ENCODE results near the gene KCNN4. TPM values are rescaled to one million over a fixed set of nuclear protein-coding genes. Genes with fewer than 3 reads are reported as not detected.
"Not testable (repeated sequence)": the region's sequence is repeated elsewhere in the genome, so short reads cannot be mapped to it uniquely, and the experiment has no call there.

KCNN4 gene
- total RNA-seq, 1 experiment from 2014 or later: 0.62 TPM

DNA sequence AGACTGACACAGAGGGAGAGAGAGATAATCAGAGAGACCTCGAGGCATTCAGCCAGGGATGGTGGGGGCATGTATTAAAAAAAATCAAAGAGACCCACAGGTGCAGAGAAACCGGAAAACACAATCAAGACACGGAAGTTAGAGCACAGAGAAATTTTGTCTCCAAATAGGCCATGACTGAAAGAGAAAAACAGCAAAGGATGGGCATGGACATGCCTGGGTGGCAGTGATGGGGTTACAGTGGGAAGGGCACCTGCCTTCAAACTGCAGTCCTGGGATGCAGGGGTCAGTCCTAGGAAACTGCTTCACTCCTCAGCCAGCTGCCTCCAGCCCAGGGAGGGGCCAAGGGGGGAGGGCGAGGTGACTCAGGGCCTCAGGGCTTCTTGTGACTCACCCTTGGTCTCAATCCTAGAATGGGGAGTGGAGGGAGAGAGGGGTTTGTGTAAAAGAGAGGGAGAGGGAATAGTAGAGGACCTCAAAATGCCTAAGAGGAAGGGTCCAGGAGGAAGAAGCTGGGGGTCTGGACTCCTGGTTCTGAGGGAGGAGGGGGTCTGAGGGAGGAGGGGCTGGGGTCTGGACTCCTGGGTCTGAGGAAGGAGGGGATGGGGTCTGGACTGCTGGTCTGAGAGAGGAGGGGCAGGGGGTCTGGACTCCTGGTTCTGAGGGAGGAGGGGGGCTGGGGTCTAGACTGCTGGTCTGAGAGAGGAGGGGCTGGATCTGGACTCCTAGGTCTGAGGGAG lies 3.6 kb upstream of the KCNN4 start:
- Histone ChIP-seq H3K36me3 (replicated peaks; ENCODE audit: control insufficient read depth, insufficient read depth, low read length) (no peaks in the 10 kb centered on the region), H3K27me3 (ENCODE audit: control insufficient read depth, insufficient read depth, low read length) (no peaks in the 10 kb centered on the region), H3K4me3 (ENCODE audit: insufficient read depth, low read depth, low read length) (no peak overlapping the region)
- peak; percentile 44 for DNase-seq

DNA sequence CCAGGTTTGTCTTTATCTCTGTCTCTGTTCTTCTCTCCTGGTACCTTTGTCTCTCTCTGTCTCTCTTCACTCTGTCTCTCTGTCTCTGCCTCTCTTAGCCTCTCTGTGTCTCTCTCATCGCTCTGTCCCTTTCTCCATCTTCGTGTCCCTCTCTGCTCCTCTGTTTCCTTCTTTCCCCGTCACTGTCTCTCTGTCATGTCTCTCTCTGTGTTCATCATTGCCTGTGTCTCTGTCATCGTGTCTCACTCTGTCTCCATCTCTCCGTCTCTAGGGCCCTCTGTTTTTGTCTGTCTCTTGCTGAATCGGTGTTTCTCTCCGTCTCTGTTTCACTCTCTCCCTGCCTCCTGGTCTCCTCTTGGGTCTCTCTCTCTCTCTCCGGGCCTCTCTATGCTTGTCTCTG lies 2.9 kb upstream of the KCNN4 start:
- Histone ChIP-seq H3K36me3 (replicated peaks; ENCODE audit: control insufficient read depth, insufficient read depth, low read length) (no peaks in the 10 kb centered on the region), H3K4me3 (ENCODE audit: insufficient read depth, low read depth, low read length) (no peak overlapping the region), H3K27me3 (ENCODE audit: control insufficient read depth, insufficient read depth, low read length) (no peaks in the 10 kb centered on the region)
- DNase-seq: no peak

- peak; percentile 38 for DNase-seq
- Histone ChIP-seq H3K4me3 (ENCODE audit: insufficient read depth, low read depth, low read length) (no peak overlapping the region), H3K27me3 (ENCODE audit: control insufficient read depth, insufficient read depth, low read length) (no peaks in the 10 kb centered on the region), H3K36me3 (replicated peaks; ENCODE audit: control insufficient read depth, insufficient read depth, low read length) (no peaks in the 10 kb centered on the region)
These were observed 2.0 kb upstream of the KCNN4 start for GRCh38 chr19:43782689-43783231.

- H3K36me3 ChIP-seq (replicated peaks; ENCODE audit: control insufficient read depth, insufficient read depth, low read length): no peaks in the 10 kb centered on the region
- no peaks in the 10 kb centered on the region for H3K27me3 ChIP-seq (ENCODE audit: control insufficient read depth, insufficient read depth, low read length)
- H3K4me3 ChIP-seq (ENCODE audit: insufficient read depth, low read depth, low read length): no peak overlapping the region
- no peak for DNase-seq
These were observed 1.5 kb upstream of the KCNN4 start for GRCh38 chr19:43782311-43782660.

GRCh38 chr19:43781630-43782310 lies 997 bp upstream of the KCNN4 start:
- Histone ChIP-seq H3K4me3 (ENCODE audit: insufficient read depth, low read depth, low read length) (no peak overlapping the region), H3K27me3 (ENCODE audit: control insufficient read depth, insufficient read depth, low read length) (no peaks in the 10 kb centered on the region), H3K36me3 (replicated peaks; ENCODE audit: control insufficient read depth, insufficient read depth, low read length) (no peaks in the 10 kb centered on the region)
- no peak for DNase-seq

GRCh38 chr19:43779820-43780219 lies 953 bp downstream of the KCNN4 start:
- Histone ChIP-seq H3K4me3 (ENCODE audit: insufficient read depth, low read depth, low read length) (no peak overlapping the region), H3K36me3 (replicated peaks; ENCODE audit: control insufficient read depth, insufficient read depth, low read length) (no peaks in the 10 kb centered on the region), H3K27me3 (ENCODE audit: control insufficient read depth, insufficient read depth, low read length) (no peaks in the 10 kb centered on the region; the same call in 1 of the 2 replicates)
- DNase-seq: peak; percentile 39

DNA sequence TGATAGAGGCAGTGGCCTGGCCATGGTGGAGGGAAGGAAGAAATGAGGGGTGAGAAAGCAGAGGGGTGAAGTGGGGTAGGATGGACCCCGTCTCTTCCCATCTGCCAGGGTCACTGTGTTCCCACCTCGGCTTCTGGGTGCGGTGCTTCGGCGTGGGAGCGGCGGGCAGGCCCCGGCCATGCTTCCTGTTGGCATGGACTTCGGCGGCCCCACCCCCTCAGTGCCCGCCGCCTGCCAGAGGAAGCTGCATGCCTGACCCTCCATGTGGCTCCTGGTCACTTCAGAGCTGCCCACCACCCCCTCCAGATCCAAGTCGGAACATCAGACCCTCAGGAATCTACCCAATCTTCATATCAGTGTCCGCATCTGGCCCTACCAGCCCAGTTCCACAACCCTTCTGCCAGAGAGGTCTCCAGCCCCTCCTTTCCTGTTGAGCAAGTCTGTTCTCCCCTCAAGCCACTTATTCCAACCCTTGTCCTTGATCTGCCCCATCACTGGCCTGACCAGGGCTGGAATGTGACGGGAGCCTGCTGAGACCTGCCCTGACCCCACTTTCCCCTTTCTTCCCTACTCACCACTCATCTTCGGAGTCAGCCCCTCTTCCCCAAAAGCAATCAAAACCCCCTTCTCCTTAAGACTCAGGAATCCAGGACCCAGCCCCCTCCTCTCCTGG lies 1.5 kb downstream of the KCNN4 start:
- Histone ChIP-seq H3K36me3 (replicated peaks; ENCODE audit: control insufficient read depth, insufficient read depth, low read length) (no peaks in the 10 kb centered on the region), H3K4me3 (ENCODE audit: insufficient read depth, low read depth, low read length) (no peak overlapping the region), H3K27me3 (ENCODE audit: control insufficient read depth, insufficient read depth, low read length) (peaks cover 3% of the 10 kb centered on the region)
- DNase-seq: peak; percentile 34

- no peak overlapping the region for H3K4me3 ChIP-seq (ENCODE audit: insufficient read depth, low read depth, low read length)
- DNase-seq: peak; percentile 28
These were observed 2.1 kb downstream of the KCNN4 start for GRCh38 chr19:43778651-43779050.

DNA sequence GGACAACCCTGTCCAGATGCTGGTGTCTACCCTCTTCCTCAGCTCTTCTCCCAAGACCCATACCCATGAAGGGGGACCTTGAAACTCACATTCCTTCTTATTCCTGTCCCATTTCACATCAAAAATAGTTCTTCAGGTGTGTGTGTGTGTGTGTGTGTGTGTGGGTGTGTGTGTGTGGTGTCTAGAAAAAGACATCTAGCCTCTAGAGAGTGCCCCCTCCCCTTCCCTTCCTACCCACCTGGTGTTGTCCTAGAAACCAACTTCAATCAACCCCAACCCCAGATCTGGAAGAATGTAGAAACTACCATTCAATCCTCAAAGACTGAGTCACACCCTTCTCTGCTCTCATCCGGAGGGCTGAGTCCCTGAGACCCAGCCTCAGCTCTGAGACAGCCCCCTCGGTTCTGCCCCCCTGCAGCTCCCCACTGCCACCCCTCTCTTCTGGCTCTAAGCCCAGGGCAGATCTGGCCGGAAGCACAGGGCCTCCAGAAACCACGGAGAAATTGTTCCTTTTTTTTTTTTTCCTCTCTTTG lies 3.5 kb downstream of the KCNN4 start:
- H3K4me3 ChIP-seq (ENCODE audit: insufficient read depth, low read depth, low read length): no peak overlapping the region
- peak; percentile 56 for DNase-seq
- H3K27me3 ChIP-seq (ENCODE audit: control insufficient read depth, insufficient read depth, low read length): peaks cover 23% of the 10 kb centered on the region
- H3K36me3 ChIP-seq (replicated peaks; ENCODE audit: control insufficient read depth, insufficient read depth, low read length): no peaks in the 10 kb centered on the region

More at GRCh38 chr19:43778651-43779050, 2.1 kb downstream of the KCNN4 start:
- Histone ChIP-seq H3K27me3 (ENCODE audit: control insufficient read depth, insufficient read depth, low read length) (peaks cover 10% of the 10 kb centered on the region), H3K36me3 (replicated peaks; ENCODE audit: control insufficient read depth, insufficient read depth, low read length) (no peaks in the 10 kb centered on the region)

GRCh38 chr19:43776286-43776685 lies 4.5 kb downstream of the KCNN4 start:
- DNase-seq: peak; percentile 65
- no peaks in the 10 kb centered on the region for H3K36me3 ChIP-seq (replicated peaks; ENCODE audit: control insufficient read depth, insufficient read depth, low read length)
- peaks cover 28% of the 10 kb centered on the region for H3K27me3 ChIP-seq (ENCODE audit: control insufficient read depth, insufficient read depth, low read length)
- no peak overlapping the region for H3K4me3 ChIP-seq (ENCODE audit: insufficient read depth, low read depth, low read length)

GRCh38 chr19:43775299-43775890 lies 5.4 kb downstream of the KCNN4 start:
- no peaks in the 10 kb centered on the region for H3K36me3 ChIP-seq (replicated peaks; ENCODE audit: control insufficient read depth, insufficient read depth, low read length)
- H3K4me3 ChIP-seq (ENCODE audit: insufficient read depth, low read depth, low read length): no peak overlapping the region
- H3K27me3 ChIP-seq (ENCODE audit: control insufficient read depth, insufficient read depth, low read length): peaks cover 30% of the 10 kb centered on the region
- no peak for DNase-seq

DNA sequence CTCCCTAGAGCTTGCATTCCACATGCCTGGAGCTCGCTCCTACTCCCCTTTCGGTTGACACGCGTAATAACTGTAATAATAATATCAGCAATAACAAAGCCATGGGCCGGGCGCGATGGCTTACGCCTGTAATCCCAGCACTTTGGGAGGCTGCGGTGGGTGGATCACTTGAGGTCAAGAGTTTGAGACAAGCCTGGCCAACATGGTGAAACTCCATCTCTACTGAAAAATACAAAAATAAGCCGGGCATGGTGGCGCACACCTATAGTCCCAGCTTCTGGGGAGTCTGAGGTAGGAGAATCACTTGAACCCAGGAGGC lies 5.9 kb downstream of the KCNN4 start:
- DNase-seq; H3K36me3 ChIP-seq (replicated peaks; ENCODE audit: control insufficient read depth, insufficient read depth, low read length): not testable (repeated sequence)
- peak overlapping the region; percentile 64; the same call in 1 of the 2 replicates for H3K4me3 ChIP-seq (ENCODE audit: insufficient read depth, low read depth, low read length)
- H3K27me3 ChIP-seq (ENCODE audit: control insufficient read depth, insufficient read depth, low read length): peaks cover 30% of the 10 kb centered on the region

GRCh38 chr19:43774103-43774939 lies 6.5 kb downstream of the KCNN4 start:
- peak overlapping the region; percentile 64 for H3K4me3 ChIP-seq (ENCODE audit: insufficient read depth, low read depth, low read length)
- no peaks in the 10 kb centered on the region for H3K36me3 ChIP-seq (replicated peaks; ENCODE audit: control insufficient read depth, insufficient read depth, low read length)
- peak; percentile 96 for DNase-seq
- peaks cover 30% of the 10 kb centered on the region for H3K27me3 ChIP-seq (ENCODE audit: control insufficient read depth, insufficient read depth, low read length)

DNA sequence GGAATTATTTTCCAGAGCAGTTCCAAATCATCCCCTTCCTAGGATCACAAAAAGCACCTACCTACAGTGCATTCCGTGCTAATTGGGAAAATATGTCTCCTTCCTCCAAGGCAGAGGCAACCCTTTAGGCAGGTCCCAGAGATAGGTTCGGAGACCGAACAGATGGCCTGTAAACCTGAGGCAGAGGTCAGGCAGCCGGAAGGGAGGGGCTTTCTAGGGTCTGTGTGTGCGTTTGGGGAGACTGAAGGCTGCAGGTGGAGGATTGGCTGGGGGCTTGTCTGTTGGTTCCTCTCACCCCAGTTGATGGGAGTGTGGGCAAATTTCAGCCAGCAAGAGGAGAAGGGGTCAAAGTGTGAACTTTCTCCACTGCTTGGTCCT lies 7.1 kb downstream of the KCNN4 start:
- H3K4me3 ChIP-seq (ENCODE audit: insufficient read depth, low read depth, low read length): peak overlapping the region; percentile 64
- DNase-seq: peak; percentile 78
- no peaks in the 10 kb centered on the region for H3K36me3 ChIP-seq (replicated peaks; ENCODE audit: control insufficient read depth, insufficient read depth, low read length)
- peaks cover 30% of the 10 kb centered on the region for H3K27me3 ChIP-seq (ENCODE audit: control insufficient read depth, insufficient read depth, low read length)
